Measurements from ENCODE around the gene NFIB.

DNA sequence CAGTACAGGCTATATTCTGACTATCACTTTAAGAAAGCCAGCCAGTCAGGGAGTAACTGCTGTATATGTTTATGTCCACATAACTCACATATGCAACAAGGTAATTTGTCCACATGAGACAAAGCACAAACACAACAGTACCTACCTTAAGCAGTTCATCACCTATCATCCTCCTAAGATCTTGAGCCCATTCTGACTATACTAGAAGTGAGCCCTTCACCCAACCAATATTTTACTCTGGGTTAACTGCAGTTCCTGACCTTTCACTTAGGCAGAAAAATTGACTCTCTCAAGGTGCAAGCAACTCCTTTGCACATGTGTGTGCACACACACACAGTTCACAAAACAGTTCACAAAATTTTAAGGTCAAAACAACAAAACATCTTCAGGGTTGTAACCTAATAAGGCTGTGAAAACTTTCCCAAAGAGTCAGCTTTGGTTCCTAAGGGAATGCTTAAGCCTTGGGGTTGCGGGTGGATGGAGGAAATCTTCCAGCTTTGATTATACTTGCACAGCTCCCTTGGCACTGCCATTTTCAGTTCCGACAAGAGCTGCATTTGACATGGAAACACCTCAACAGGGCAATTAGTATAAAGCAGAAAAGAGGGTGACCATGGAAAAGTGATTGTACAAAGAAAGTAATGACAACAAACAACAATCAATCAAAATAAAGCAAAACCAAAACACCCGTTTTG is 215.3 kb downstream of the NFIB start:
- TF ChIP-seq JUNB (IDR thresholded peaks at IDR 0.05), result no peak
- no peak for TF ChIP-seq RAD51 (IDR thresholded peaks at IDR 0.05)
- TF ChIP-seq, protein P1, sequence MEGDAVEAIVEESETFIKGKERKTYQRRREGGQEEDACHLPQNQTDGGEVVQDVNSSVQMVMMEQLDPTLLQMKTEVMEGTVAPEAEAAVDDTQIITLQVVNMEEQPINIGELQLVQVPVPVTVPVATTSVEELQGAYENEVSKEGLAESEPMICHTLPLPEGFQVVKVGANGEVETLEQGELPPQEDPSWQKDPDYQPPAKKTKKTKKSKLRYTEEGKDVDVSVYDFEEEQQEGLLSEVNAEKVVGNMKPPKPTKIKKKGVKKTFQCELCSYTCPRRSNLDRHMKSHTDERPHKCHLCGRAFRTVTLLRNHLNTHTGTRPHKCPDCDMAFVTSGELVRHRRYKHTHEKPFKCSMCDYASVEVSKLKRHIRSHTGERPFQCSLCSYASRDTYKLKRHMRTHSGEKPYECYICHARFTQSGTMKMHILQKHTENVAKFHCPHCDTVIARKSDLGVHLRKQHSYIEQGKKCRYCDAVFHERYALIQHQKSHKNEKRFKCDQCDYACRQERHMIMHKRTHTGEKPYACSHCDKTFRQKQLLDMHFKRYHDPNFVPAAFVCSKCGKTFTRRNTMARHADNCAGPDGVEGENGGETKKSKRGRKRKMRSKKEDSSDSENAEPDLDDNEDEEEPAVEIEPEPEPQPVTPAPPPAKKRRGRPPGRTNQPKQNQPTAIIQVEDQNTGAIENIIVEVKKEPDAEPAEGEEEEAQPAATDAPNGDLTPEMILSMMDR (IDR thresholded peaks at IDR 0.05 in 2 of 3, conservative IDR thresholded peaks at IDR 0.05 in 1 of 3; ENCODE audit: control insufficient read depth in 2 of 3, extremely low read depth in 1 of 3, insufficient read depth in 1 of 3, low read depth in 3 of 3, low read length in 3 of 3), result no peak
- TF ChIP-seq, protein P2, sequence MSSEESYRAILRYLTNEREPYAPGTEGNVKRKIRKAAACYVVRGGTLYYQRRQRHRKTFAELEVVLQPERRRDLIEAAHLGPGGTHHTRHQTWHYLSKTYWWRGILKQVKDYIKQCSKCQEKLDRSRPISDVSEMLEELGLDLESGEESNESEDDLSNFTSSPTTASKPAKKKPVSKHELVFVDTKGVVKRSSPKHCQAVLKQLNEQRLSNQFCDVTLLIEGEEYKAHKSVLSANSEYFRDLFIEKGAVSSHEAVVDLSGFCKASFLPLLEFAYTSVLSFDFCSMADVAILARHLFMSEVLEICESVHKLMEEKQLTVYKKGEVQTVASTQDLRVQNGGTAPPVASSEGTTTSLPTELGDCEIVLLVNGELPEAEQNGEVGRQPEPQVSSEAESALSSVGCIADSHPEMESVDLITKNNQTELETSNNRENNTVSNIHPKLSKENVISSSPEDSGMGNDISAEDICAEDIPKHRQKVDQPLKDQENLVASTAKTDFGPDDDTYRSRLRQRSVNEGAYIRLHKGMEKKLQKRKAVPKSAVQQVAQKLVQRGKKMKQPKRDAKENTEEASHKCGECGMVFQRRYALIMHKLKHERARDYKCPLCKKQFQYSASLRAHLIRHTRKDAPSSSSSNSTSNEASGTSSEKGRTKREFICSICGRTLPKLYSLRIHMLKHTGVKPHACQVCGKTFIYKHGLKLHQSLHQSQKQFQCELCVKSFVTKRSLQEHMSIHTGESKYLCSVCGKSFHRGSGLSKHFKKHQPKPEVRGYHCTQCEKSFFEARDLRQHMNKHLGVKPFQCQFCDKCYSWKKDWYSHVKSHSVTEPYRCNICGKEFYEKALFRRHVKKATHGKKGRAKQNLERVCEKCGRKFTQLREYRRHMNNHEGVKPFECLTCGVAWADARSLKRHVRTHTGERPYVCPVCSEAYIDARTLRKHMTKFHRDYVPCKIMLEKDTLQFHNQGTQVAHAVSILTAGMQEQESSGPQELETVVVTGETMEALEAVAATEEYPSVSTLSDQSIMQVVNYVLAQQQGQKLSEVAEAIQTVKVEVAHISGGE (CRISPR knock-in tag; IDR thresholded peaks at IDR 0.05), result no peak
- TF ChIP-seq SIN3A (IDR thresholded peaks at IDR 0.05; ENCODE audit: low read depth, low read length), result no peak
- no peak for TF ChIP-seq CREB1 (IDR thresholded peaks at IDR 0.05; ENCODE audit: low read depth)
- no peak for TF ChIP-seq RELA (IDR thresholded peaks at IDR 0.05; ENCODE audit: borderline replicate concordance, partially characterized antibody)
- no peak for TF ChIP-seq HDGF (IDR thresholded peaks at IDR 0.05)
- TF ChIP-seq, protein P3, sequence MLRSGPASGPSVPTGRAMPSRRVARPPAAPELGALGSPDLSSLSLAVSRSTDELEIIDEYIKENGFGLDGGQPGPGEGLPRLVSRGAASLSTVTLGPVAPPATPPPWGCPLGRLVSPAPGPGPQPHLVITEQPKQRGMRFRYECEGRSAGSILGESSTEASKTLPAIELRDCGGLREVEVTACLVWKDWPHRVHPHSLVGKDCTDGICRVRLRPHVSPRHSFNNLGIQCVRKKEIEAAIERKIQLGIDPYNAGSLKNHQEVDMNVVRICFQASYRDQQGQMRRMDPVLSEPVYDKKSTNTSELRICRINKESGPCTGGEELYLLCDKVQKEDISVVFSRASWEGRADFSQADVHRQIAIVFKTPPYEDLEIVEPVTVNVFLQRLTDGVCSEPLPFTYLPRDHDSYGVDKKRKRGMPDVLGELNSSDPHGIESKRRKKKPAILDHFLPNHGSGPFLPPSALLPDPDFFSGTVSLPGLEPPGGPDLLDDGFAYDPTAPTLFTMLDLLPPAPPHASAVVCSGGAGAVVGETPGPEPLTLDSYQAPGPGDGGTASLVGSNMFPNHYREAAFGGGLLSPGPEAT (IDR thresholded peaks at IDR 0.05; ENCODE audit: low read depth), result no peak
- no peak for TF ChIP-seq NR2C2 (IDR thresholded peaks at IDR 0.05; ENCODE audit: borderline replicate concordance, control insufficient read depth, insufficient read length, low read depth)
- TF ChIP-seq CBFB (IDR thresholded peaks at IDR 0.05; ENCODE audit: low read depth), result no peak
- no peak for TF ChIP-seq POLR2A (IDR thresholded peaks at IDR 0.05; ENCODE audit: low read depth, low read length)

Data from GM12878 (cell line).